GM12865 (cell line): ENCODE results near the gene MBNL1.
A peak's percentile ranks its signal among the peaks of the same experiment; 100 is the strongest.

Source experiments
- DNase-seq: peaks from one replicate; pipeline ENCODE4 v3.0.0; 2010; ENCODE audit warnings: low read depth
- H3K4me3 ChIP-seq: 2 replicates; pipeline ENCODE4 v1.5.1; 2011; ENCODE audit warnings: mild to moderate bottlenecking, low read depth, low read length, control low read depth
- TF ChIP-seq, protein P1 (sequence below): IDR thresholded peaks from 2 replicates; pipeline ENCODE4 v1.5.1; 2011; ENCODE audit warnings: low read length, control low read depth, low read depth, inconsistent platforms; ENCODE audit not compliant: insufficient read depth; ENCODE audit errors: missing control alignments

Gene MBNL1

DNA sequence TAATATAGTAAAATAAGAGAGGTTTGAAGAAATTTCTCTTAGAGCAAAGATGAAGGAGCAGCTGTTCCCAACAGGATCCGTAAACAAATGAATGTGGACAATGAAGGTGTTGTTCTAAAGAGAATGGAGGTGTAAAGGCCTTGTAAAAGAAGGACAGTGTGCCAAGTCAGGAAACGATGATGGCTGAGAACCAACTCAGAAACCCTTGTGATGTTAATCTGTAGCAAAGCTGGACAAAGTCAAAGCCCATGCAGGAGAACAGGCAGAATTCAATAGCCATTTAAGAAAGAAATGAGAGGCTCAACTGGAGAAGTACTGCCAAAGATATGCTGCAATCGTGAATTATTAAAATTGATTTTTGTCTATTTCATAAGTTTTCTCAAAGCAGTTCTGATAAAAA lies 192.2 kb downstream of the MBNL1 start:
- no peak overlapping the region for H3K4me3 ChIP-seq
- no peak for DNase-seq
- TF ChIP-seq, protein P1, sequence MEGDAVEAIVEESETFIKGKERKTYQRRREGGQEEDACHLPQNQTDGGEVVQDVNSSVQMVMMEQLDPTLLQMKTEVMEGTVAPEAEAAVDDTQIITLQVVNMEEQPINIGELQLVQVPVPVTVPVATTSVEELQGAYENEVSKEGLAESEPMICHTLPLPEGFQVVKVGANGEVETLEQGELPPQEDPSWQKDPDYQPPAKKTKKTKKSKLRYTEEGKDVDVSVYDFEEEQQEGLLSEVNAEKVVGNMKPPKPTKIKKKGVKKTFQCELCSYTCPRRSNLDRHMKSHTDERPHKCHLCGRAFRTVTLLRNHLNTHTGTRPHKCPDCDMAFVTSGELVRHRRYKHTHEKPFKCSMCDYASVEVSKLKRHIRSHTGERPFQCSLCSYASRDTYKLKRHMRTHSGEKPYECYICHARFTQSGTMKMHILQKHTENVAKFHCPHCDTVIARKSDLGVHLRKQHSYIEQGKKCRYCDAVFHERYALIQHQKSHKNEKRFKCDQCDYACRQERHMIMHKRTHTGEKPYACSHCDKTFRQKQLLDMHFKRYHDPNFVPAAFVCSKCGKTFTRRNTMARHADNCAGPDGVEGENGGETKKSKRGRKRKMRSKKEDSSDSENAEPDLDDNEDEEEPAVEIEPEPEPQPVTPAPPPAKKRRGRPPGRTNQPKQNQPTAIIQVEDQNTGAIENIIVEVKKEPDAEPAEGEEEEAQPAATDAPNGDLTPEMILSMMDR, result no peak

DNA sequence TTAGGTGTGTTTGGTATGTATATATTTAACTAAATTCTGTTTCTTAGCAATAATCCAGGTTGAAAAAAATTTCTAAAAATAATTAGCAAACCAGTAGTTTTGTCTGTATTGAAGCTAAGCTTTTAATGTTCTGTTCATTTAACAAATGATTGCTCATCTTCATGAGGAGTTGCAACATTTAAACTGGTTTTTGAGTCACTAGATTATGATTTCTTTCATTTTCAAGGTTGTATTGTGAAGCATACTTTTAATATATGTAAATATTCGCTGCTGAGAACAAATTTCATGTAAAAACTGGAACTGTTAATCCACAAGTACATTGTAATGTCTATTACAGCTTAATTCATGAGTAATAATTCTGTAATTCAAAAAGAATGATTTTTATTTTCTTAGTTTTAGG lies 192.7 kb downstream of the MBNL1 start:
- TF ChIP-seq, protein P1, result no peak
- DNase-seq, result no peak
- H3K4me3 ChIP-seq, result no peak overlapping the region

DNA sequence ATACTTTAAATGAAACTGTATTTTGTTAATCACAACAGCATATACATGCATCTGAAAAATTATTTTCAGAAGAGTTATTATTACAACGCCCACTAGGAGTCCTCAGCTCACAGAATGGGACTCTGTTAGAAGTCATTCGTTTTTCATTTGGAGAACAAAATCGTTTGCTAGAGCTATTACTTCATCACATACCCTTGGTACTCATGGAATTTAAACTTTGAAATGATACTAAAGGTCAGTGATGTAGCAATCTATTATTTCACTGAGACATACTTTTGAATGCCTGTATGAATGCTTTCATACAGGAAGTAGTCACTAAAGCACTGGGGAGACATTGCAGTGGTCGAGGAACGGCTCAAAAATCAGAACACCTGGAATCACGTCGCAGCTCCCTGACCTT lies 198.1 kb downstream of the MBNL1 start:
- TF ChIP-seq, protein P1, result peak; percentile 39
- no peak overlapping the region for H3K4me3 ChIP-seq
- peak; percentile 29 for DNase-seq

DNA sequence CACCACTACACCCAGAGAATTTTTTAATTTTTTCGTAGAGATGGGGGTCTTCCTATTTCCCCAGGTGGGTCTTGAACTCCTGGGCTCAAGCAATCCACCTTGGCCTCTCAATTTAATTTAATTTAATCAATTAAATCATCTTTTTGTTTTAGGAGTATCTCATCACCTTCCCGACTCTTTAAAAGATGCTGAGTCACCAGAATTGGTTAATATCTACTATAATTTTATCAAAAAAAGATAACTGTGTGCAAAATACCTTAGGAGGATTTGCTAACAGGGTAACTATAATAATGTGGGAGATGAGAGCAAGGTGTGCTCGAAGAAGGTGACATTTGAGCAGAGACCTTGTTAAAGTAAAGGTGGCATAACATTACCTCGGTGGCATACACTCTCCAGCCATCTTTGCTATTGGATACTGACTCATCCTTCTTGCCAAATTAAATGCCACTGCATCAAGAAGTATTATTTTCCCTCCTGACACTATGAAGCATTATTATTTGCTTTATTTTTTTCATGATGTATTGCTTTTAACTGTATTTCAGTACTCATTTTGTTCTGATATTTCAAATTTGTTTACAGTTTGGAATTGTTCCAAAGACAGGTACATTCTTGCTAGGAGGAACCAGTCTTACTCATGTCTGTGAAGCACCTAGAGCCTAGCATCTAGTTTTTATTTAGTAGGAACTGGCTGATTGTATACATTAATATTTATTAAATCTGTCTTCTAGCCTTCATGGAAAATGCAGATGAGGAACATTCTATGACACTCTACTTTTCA lies 200.7 kb downstream of the MBNL1 start:
- TF ChIP-seq, protein P1, result no peak
- no peak for DNase-seq
- no peak overlapping the region for H3K4me3 ChIP-seq

DNA sequence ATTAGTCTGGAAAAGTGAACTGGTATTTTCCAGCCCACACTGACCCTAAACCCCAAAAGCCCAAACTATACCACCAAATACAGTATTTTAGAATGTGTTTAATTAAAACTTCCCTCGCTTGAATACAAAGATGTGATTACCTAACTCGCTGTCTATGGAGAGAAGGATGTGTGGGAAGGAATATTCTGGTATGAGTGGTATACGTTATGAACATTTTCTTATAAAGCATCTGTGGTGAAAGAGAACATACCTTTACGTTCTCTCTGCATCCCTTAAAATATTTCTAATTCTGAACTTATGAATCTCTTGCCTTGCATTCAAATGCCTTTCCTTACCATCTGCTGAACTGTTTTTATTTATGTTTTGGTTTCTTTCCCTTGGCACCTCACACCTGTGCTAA lies 201.4 kb downstream of the MBNL1 start:
- no peak for DNase-seq
- H3K4me3 ChIP-seq, result no peak overlapping the region
- TF ChIP-seq, protein P1, result no peak

DNA sequence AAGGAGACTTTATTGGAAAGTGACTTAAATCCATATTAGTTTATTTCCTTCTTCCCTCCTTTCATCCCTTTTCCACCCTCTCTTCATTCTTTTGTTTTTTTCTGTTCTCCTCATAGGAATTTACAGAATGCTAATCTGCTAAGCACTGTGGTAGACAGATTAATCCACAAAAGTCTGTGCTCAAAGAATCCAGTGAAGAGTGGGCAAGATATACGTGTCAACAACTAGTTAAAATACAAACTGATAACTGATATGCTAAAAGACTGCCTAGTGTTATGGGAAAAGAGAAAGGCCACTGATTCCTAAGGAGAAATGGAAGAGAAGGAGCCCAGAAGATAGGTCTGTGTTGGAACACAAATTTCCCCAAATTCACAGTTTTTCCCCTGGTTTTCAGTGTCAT lies 202.2 kb downstream of the MBNL1 start:
- DNase-seq, result no peak
- H3K4me3 ChIP-seq, result no peak overlapping the region
- TF ChIP-seq, protein P1, result no peak

DNA sequence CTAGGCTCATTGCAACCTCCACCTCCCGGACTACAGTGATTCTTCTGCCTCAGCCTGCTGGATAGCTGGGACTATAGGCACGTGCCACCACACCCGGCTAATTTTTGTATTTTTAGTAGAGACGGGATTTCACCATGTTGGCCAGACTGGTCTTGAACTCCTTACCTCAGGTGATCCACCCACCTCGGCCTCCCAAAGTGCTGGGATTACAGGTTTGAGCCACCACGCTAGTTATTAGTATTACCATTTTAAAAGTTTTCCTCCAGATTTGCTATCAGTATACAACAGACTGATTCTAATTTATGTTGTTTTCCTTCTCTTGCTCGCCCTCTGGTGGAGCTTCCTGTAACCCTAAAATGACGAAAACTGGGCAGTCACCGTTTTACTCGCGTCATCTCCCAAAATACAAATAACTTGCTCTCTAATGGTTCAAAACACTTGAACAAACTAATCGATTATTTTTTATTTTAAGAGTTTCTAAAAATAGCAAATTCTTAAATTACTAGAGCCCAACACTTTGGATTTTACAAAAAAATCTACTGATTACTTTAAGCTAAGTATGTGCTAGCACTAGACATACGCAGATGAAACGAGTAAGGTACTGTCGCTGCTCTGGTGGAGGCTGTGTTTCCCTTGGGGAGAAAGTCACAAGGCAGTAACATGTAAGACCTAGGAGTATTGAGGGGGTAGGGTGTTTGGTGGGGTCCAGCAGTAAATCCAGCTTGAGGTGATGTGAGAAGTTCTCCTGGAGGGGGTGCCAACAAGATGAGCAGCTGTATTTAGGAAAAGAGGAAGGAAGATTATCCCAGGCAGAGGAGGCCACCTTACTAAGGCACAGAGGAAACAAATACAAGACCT lies 203.3 kb downstream of the MBNL1 start:
- TF ChIP-seq, protein P1, result peak; percentile 61
- peak; percentile 77 for DNase-seq
- H3K4me3 ChIP-seq, result 0 out of 2 replicates have a peak overlapping the region, but pooled peaks have one; percentile 24
